Endothelial cell of umbilical vein (primary cell): ENCODE measurements around the gene ZNF804B. TPM values are rescaled to one million over a fixed set of nuclear protein-coding genes. Genes with fewer than 3 reads are reported as not detected.

Experiments used
- BruUV-seq: library from RNA; stranded (reverse); fragments of 400-500 nt; replicated peaks from 2 replicates; lab custom pipeline; 2021; lab: Mats Ljungman, UMichigan
- CTCF ChIA-PET: fragments of 300-600, 350-600 bp; sonication (Branson Sonifier 250); formaldehyde crosslinking; loops from one replicate; lab custom pipeline; 2021; ENCODE audit warnings: antibody characterized with exemption, inconsistent platforms; lab: Charles Lee
- POLR2A ChIA-PET: fragments of 300-600, 350-600 bp; sonication (Branson Sonifier 250); formaldehyde crosslinking; loops from one replicate; lab custom pipeline; 2021; ENCODE audit warnings: antibody characterized with exemption, inconsistent platforms; lab: Charles Lee
- DNase-seq: peaks from one replicate; pipeline ENCODE4 v3.0.0-alpha.2; 2011; ENCODE audit warnings: low read depth, low spot score
- FAIRE-seq: peaks from 2 replicates; lab custom pipeline; 2011; peaks lifted over from hg19 to GRCh38; lab: Jason Lieb, UNC
- H2AFZ ChIP-seq: 2 replicates; pipeline ENCODE4 v1.6.0; 2012; ENCODE audit warnings: low read depth, low read length, control low read depth, inconsistent platforms
- H3K27ac ChIP-seq: 2 replicates; pipeline ENCODE4 v1.5.1; 2011; ENCODE audit warnings: low read depth, mild to moderate bottlenecking, control low read depth, low read length, moderate library complexity; ENCODE audit not compliant: insufficient read depth
- H3K27me3 ChIP-seq, 2 experiments: 2 replicates each; pipeline versions ENCODE4 v1.6.0 to v1.6.1; 2011; ENCODE audit warnings: low read length in 2 of 2, mixed read lengths in 1 of 2; ENCODE audit not compliant: control insufficient read depth in 2 of 2, insufficient read depth in 2 of 2
- H3K36me3 ChIP-seq, 2 experiments: 2 replicates in 1 of 2; 3 replicates in 1 of 2; pipeline ENCODE4 v1.5.1; 2011; ENCODE audit warnings: low read length in 2 of 2, mild to moderate bottlenecking in 1 of 2, moderate library complexity in 1 of 2; ENCODE audit not compliant: control insufficient read depth in 2 of 2, insufficient read depth in 2 of 2; ENCODE audit errors: extremely low read depth in 1 of 2
- H3K4me1 ChIP-seq: 3 replicates; pipeline ENCODE4 v1.5.1; 2011; ENCODE audit warnings: mild to moderate bottlenecking, low read length; ENCODE audit not compliant: control insufficient read depth, insufficient read depth; ENCODE audit errors: extremely low read depth
- H3K4me2 ChIP-seq: 2 replicates; pipeline ENCODE4 v1.6.1; 2011; ENCODE audit warnings: low read length, control low read depth, mixed read lengths; ENCODE audit not compliant: insufficient read depth
- H3K4me3 ChIP-seq, 3 experiments: fragments of 200-600 bp in 1 of 3; sonication (generic), shearing (Covaris generic) in 1 of 3; replicated peaks in 1 of 3; 2 replicates each; pipeline ENCODE4 v1.5.1; 2011 to 2016; ENCODE audit warnings: control low read depth in 3 of 3, low read length in 3 of 3, mild to moderate bottlenecking in 2 of 3, inconsistent platforms in 1 of 3, low read depth in 1 of 3, moderate library complexity in 1 of 3; ENCODE audit not compliant: insufficient read depth in 1 of 3
- H3K79me2 ChIP-seq: 2 replicates; pipeline ENCODE4 v1.6.0; 2012; ENCODE audit warnings: low read length, inconsistent platforms; ENCODE audit not compliant: control insufficient read depth, insufficient read depth
- H3K9ac ChIP-seq: replicated peaks from 2 replicates; pipeline ENCODE3; 2011; ENCODE audit warnings: low read length, control low read depth; ENCODE audit not compliant: insufficient read depth; ENCODE audit errors: extremely low read depth
- H3K9me1 ChIP-seq: replicated peaks from 3 replicates; pipeline ENCODE4 v1.6.0; 2011; ENCODE audit warnings: mild to moderate bottlenecking, low read length; ENCODE audit not compliant: control insufficient read depth, insufficient read depth; ENCODE audit errors: extremely low read depth
- H3K9me3 ChIP-seq: replicated peaks from 2 replicates; pipeline ENCODE4 v1.5.1; 2012; ENCODE audit warnings: low read length, inconsistent platforms; ENCODE audit not compliant: control insufficient read depth, insufficient read depth
- H4K20me1 ChIP-seq: replicated peaks from 2 replicates; pipeline ENCODE3; 2011; ENCODE audit warnings: mild to moderate bottlenecking, low read length; ENCODE audit not compliant: control insufficient read depth, insufficient read depth; ENCODE audit errors: extremely low read depth
- EZH2 ChIP-seq: IDR thresholded peaks from 2 replicates; pipeline ENCODE4 v1.6.1; 2012; ENCODE audit warnings: borderline replicate concordance, low read depth, mild to moderate bottlenecking, moderate library complexity, low read length, inconsistent platforms; ENCODE audit not compliant: severe bottlenecking
- FOS ChIP-seq: IDR thresholded peaks from 2 replicates; pipeline ENCODE4 v1.6.1; 2011; ENCODE audit warnings: mild to moderate bottlenecking, low read length, moderate library complexity, borderline replicate concordance; ENCODE audit not compliant: insufficient read depth
- GATA2 ChIP-seq: IDR thresholded peaks from 2 replicates; pipeline ENCODE4 v1.7.0; 2011; ENCODE audit warnings: low read depth, mild to moderate bottlenecking, moderate library complexity, mixed read lengths, low read length; ENCODE audit not compliant: insufficient read length, insufficient read depth
- JUN ChIP-seq: IDR thresholded peaks from 2 replicates; pipeline ENCODE4 v1.6.1; 2011; ENCODE audit warnings: borderline replicate concordance, low read depth; ENCODE audit not compliant: insufficient read length, insufficient read depth
- MYC ChIP-seq: IDR thresholded peaks from one replicate; pipeline ENCODE4 v1.6.1; 2011; ENCODE audit warnings: mild to moderate bottlenecking, low read depth, low read length
- POLR2A ChIP-seq: IDR thresholded peaks from 2 replicates; pipeline ENCODE4 v1.6.1; 2012; ENCODE audit warnings: low read depth, mild to moderate bottlenecking, control low read depth, low read length
- POLR2AphosphoS5 ChIP-seq: IDR thresholded peaks from 2 replicates; pipeline ENCODE4 v1.6.1; 2012; ENCODE audit warnings: low read depth, mild to moderate bottlenecking, control low read depth, low read length, moderate library complexity; ENCODE audit not compliant: insufficient read depth
- dilution Hi-C: fragments of 300-500 bp; cut with MboI; formaldehyde crosslinking; loops from one replicate; pipeline ENCODE4 v1.15.0; 2019; ENCODE audit warnings: low sequenced_read_pairs; ENCODE audit not compliant: extremely low pct_ligation_motif_present
- intact Hi-C: fragments of 100-400 bp; cut with micrococcal nuclease; formaldehyde crosslinking; loops from one replicate; pipeline ENCODE4 v1.10.0; 2022
- polyA plus RNA-seq, 4 experiments: library from polyadenylated mRNA; depleted of rRNA in 3 of 4; stranded (reverse) in 3 of 4; unstranded in 1 of 4; fragments of >200 nt; gene quantifications; 2 replicates each; pipeline versions ENCODE4 v1.2.1 to v1.2.3, GENCODE V29; 2011 to 2012; ENCODE audit warnings: missing spikeins in 1 of 4
- total RNA-seq: library from RNA; stranded (reverse); gene quantifications from 2 replicates; pipeline ENCODE4 v1.2.3, GENCODE V29; 2021
- TF ChIP-seq, protein P1 (sequence below), 2 donors: IDR thresholded peaks; 1 replicate in 1 of 2; 2 replicates in 1 of 2; pipeline ENCODE4 v1.5.1; 2011; ENCODE audit warnings: low read length in 2 of 2, mild to moderate bottlenecking in 2 of 2, moderate library complexity in 2 of 2, control low read depth in 1 of 2, inconsistent platforms in 1 of 2, low read depth in 1 of 2; ENCODE audit not compliant: insufficient read depth in 1 of 2; ENCODE audit errors: extremely low read depth in 1 of 2
- TF ChIP-seq, protein P2 (sequence below): IDR thresholded peaks from 2 replicates; pipeline ENCODE4 v1.6.1; 2011; ENCODE audit not compliant: insufficient read depth, insufficient read length

The ZNF804B gene
- total and polyA plus RNA-seq, 2 donors (not counting 3 experiments of a cell fraction or from before 2014, with no cell fraction given), result not detected

DNA sequence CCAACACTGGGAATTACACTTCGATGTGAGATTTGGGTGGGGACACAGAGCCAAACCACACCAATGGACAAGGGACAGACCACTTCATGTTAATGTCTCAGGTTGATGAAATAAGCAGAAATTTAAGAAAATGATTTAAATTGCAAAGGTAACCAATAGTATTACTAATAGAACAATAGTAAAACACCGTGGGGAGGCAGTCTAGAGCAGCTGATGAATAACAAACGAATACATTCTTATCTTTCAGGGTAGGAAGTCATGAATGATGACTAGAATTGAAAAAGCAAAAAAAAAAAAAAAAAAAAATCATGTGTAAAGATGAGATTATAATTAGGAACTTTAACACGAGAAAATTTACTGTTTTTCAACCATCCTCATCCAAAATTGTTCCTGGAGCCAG, 207.9 kb downstream of the ZNF804B start:
- Histone ChIP-seq H2AFZ (no peak overlapping the region), H3K4me1 (no peaks in the 10 kb centered on the region), H3K27ac (no peak overlapping the region), H3K4me2 (no peak overlapping the region), H3K9me3 (no peaks in the 10 kb centered on the region), H3K36me3 (no peaks in the 10 kb centered on the region), H4K20me1 (no peaks in the 10 kb centered on the region), H3K4me3 (no peak overlapping the region), H3K79me2 (no peaks in the 10 kb centered on the region), H3K9ac (no peak overlapping the region), H3K9me1 (no peaks in the 10 kb centered on the region), H3K27me3 (no peaks in the 10 kb centered on the region)
- dilution Hi-C loops (no loop called here), intact Hi-C loops (no loop called here)
- TF ChIP-seq EZH2 (no peak), GATA2 (no peak), POLR2A (no peak), FOS (no peak), JUN (no peak), MYC (no peak), POLR2AphosphoS5 (no peak)
- TF ChIP-seq, protein P1, sequence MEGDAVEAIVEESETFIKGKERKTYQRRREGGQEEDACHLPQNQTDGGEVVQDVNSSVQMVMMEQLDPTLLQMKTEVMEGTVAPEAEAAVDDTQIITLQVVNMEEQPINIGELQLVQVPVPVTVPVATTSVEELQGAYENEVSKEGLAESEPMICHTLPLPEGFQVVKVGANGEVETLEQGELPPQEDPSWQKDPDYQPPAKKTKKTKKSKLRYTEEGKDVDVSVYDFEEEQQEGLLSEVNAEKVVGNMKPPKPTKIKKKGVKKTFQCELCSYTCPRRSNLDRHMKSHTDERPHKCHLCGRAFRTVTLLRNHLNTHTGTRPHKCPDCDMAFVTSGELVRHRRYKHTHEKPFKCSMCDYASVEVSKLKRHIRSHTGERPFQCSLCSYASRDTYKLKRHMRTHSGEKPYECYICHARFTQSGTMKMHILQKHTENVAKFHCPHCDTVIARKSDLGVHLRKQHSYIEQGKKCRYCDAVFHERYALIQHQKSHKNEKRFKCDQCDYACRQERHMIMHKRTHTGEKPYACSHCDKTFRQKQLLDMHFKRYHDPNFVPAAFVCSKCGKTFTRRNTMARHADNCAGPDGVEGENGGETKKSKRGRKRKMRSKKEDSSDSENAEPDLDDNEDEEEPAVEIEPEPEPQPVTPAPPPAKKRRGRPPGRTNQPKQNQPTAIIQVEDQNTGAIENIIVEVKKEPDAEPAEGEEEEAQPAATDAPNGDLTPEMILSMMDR (IDR thresholded peaks at IDR 0.05; ENCODE audit: extremely low read depth in 1 of 2, insufficient read depth in 1 of 2, low read depth in 1 of 2, low read length in 2 of 2), result no peak
- TF ChIP-seq, protein P2, sequence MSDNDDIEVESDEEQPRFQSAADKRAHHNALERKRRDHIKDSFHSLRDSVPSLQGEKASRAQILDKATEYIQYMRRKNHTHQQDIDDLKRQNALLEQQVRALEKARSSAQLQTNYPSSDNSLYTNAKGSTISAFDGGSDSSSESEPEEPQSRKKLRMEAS, result no peak
- no TSS peak for BruUV-seq
- POLR2A ChIA-PET, result no interaction called here
- CTCF ChIA-PET, result no interaction called here
- DNase-seq (no peak), FAIRE-seq (no peak)
